Breast epithelium (tissue), 4 donors: ENCODE measurements around the gene GNG7. TPM values are rescaled to one million over a fixed set of nuclear protein-coding genes. Genes with fewer than 3 reads are reported as not detected.

Source experiments
- DNase-seq, 2 donors: peaks; one replicate each; pipeline ENCODE4 v3.0.0-alpha.2; 2019; ENCODE audit warnings: low spot score in 2 of 2
- H3K27ac ChIP-seq, 2 donors: fragments of 200-600 bp; sonication (generic) in 1 of 2; one replicate each; pipeline ENCODE4 v1.5.1; 2016 to 2019; ENCODE audit warnings: mild to moderate bottlenecking in 1 of 2
- H3K27me3 ChIP-seq, 2 donors: fragments of 200-600 bp; sonication (generic) in 1 of 2; one replicate each; pipeline versions ENCODE4 v1.5.1 to v1.6.0; 2017 to 2019; ENCODE audit warnings: control low read depth in 1 of 2, mild to moderate bottlenecking in 1 of 2
- H3K36me3 ChIP-seq: fragments of 200-600 bp; one replicate; pipeline ENCODE4 v1.5.1; 2019
- H3K4me1 ChIP-seq, 2 donors: fragments of 200-600 bp; sonication (generic); one replicate each; pipeline ENCODE4 v1.5.1; 2016 to 2019; ENCODE audit warnings: control low read depth in 1 of 2
- H3K4me3 ChIP-seq, 3 donors: fragments of 200-600 bp; sonication (generic); 1 replicate in 2 of 3; 2 replicates in 1 of 3; pipeline ENCODE4 v1.5.1; 2016 to 2019; ENCODE audit warnings: mild to moderate bottlenecking in 3 of 3, moderate library complexity in 2 of 3
- H3K9me3 ChIP-seq, 2 donors: fragments of 200-600 bp; sonication (generic) in 1 of 2; one replicate each; pipeline ENCODE4 v1.5.1; 2016 to 2019; ENCODE audit warnings: control low read depth in 1 of 2
- CTCF ChIP-seq, 3 donors: fragments of 450-650 bp; IDR thresholded peaks; one replicate each; pipeline ENCODE4 v1.5.1; 2016 to 2017; ENCODE audit warnings: antibody characterized with exemption in 3 of 3, mild to moderate bottlenecking in 3 of 3, moderate library complexity in 3 of 3
- POLR2A ChIP-seq: fragments of 450-650 bp; IDR thresholded peaks from one replicate; pipeline ENCODE4 v1.6.1; 2016; ENCODE audit warnings: antibody characterized with exemption, mild to moderate bottlenecking, moderate library complexity
- POLR2AphosphoS5 ChIP-seq, 3 donors: sonication (generic); formaldehyde crosslinking; IDR thresholded peaks; one replicate each; pipeline ENCODE4 v1.6.1; 2017; ENCODE audit warnings: antibody characterized with exemption in 3 of 3
- intact Hi-C: fragments of 100-400 bp; cut with DNase I; formaldehyde crosslinking; loops from one replicate; pipeline ENCODE4 v1.15.1; 2023; ENCODE audit warnings: low total_unique reads
- total RNA-seq, 3 donors: library from RNA; depleted of rRNA; stranded (reverse); fragments of >200 nt; gene quantifications; one replicate each; pipeline ENCODE4 v1.1.0, GENCODE V29; 2016

GNG7 gene
- total RNA-seq, 3 donors from 2014 or later = 1.6 to 7.8 (median 4.3) TPM

- Histone ChIP-seq H3K4me1 (no peaks in the 10 kb centered on the region), H3K27ac (no peak overlapping the region), H3K4me3 (no peak overlapping the region), H3K36me3 (no peaks in the 10 kb centered on the region), H3K9me3 (no peaks in the 10 kb centered on the region), H3K27me3 (peaks cover 0 to 3% of the 10 kb centered on the region in 2 donors)
- TF ChIP-seq POLR2AphosphoS5 (IDR thresholded peaks at IDR 0.05) = no peak
- TF ChIP-seq POLR2A = no peak
- TF ChIP-seq CTCF (IDR thresholded peaks at IDR 0.05) = no peak
- no peak for DNase-seq
- intact Hi-C loops = no loop called here
These were observed 24.6 kb upstream of the GNG7 start for GRCh38 chr19:2726904-2727639.

- H3K27me3 ChIP-seq = peaks cover 0 to 3% of the 10 kb centered on the region in 2 donors
- no peak for TF ChIP-seq POLR2AphosphoS5 (IDR thresholded peaks at IDR 0.05)
- TF ChIP-seq POLR2A = no peak
- no peak for TF ChIP-seq CTCF (IDR thresholded peaks at IDR 0.05)
- DNase-seq = no peak
- no peaks in the 10 kb centered on the region for H3K4me1 ChIP-seq
- H3K9me3 ChIP-seq = no peaks in the 10 kb centered on the region
- H3K27ac ChIP-seq = no peak overlapping the region
- intact Hi-C loops = no loop called here
- no peak overlapping the region for H3K4me3 ChIP-seq
- no peaks in the 10 kb centered on the region for H3K36me3 ChIP-seq
These were observed 23.8 kb upstream of the GNG7 start for GRCh38 chr19:2726160-2726855.

GRCh38 chr19:2724148-2724557, 21.7 kb upstream of the GNG7 start:
- H3K4me3 ChIP-seq = no peak overlapping the region
- TF ChIP-seq POLR2AphosphoS5 (IDR thresholded peaks at IDR 0.05) (no peak), CTCF (IDR thresholded peaks at IDR 0.05) (no peak), POLR2A (no peak)
- H3K4me1 ChIP-seq = no peaks in the 10 kb centered on the region
- intact Hi-C loops = no loop called here
- no peak for DNase-seq
- no peaks in the 10 kb centered on the region for H3K9me3 ChIP-seq
- H3K36me3 ChIP-seq = no peaks in the 10 kb centered on the region
- H3K27ac ChIP-seq = no peak overlapping the region
- peaks cover 3 to 4% of the 10 kb centered on the region in 2 donors for H3K27me3 ChIP-seq

GRCh38 chr19:2723747-2724146, 21.3 kb upstream of the GNG7 start:
- no peaks in the 10 kb centered on the region for H3K36me3 ChIP-seq
- intact Hi-C loops = no loop called here
- H3K4me3 ChIP-seq = no peak overlapping the region
- peaks cover 3 to 4% of the 10 kb centered on the region in 2 donors for H3K27me3 ChIP-seq
- H3K4me1 ChIP-seq = no peaks in the 10 kb centered on the region
- TF ChIP-seq POLR2AphosphoS5 (IDR thresholded peaks at IDR 0.05) (no peak), POLR2A (no peak), CTCF (IDR thresholded peaks at IDR 0.05) (no peak)
- no peak overlapping the region for H3K27ac ChIP-seq
- no peaks in the 10 kb centered on the region for H3K9me3 ChIP-seq
- DNase-seq = no peak

- Histone ChIP-seq H3K4me1 (no peaks in the 10 kb centered on the region), H3K4me3 (peak overlapping the region in 2 of 3 donors; percentile 12 to 34), H3K9me3 (no peaks in the 10 kb centered on the region), H3K27ac (no peak overlapping the region), H3K27me3 (peaks cover 3 to 4% of the 10 kb centered on the region in 2 donors), H3K36me3 (no peaks in the 10 kb centered on the region)
- intact Hi-C loops = no loop called here
- TF ChIP-seq POLR2AphosphoS5 (IDR thresholded peaks at IDR 0.05) (no peak), CTCF (IDR thresholded peaks at IDR 0.05) (no peak), POLR2A (no peak)
- no peak for DNase-seq
These were observed 20.8 kb upstream of the GNG7 start for GRCh38 chr19:2723345-2723715.
